Lung (tissue), 12 donors: ENCODE data around the gene NLGN1. TPM values are rescaled to one million over a fixed set of nuclear protein-coding genes. Genes with fewer than 3 reads are reported as not detected.

Experiments used
- ATAC-seq: fragments of 200-7000 bp; cut with Tn5 transposase; one replicate; pipeline ENCODE4 v1.9.1; 2020; ENCODE audit warnings: moderate number of reproducible peaks; ENCODE audit not compliant: insufficient read depth, low FRiP score
- DNase-seq, 3 donors: peaks; one replicate each; pipeline ENCODE4 v3.0.0-alpha.2; 2013 to 2017
- H3K27ac ChIP-seq, 2 donors: one replicate each; pipeline ENCODE4 v1.5.1; 2013; ENCODE audit warnings: mild to moderate bottlenecking in 2 of 2, moderate library complexity in 2 of 2, control low read depth in 1 of 2, inconsistent platforms in 1 of 2, low read depth in 1 of 2, low read length in 1 of 2
- H3K27me3 ChIP-seq, 3 donors: one replicate each; pipeline ENCODE4 v1.5.1; 2013; ENCODE audit warnings: low read length in 2 of 3; ENCODE audit not compliant: control insufficient read depth in 3 of 3, insufficient read depth in 3 of 3
- H3K36me3 ChIP-seq, 4 donors: one replicate each; pipeline ENCODE4 v1.5.1; 2013; ENCODE audit warnings: low read length in 4 of 4, mild to moderate bottlenecking in 1 of 4, moderate library complexity in 1 of 4; ENCODE audit not compliant: control insufficient read depth in 4 of 4, insufficient read depth in 4 of 4
- H3K4me1 ChIP-seq, 5 donors: one replicate each; pipeline ENCODE4 v1.5.1; 2013; ENCODE audit warnings: low read length in 5 of 5, mild to moderate bottlenecking in 2 of 5, moderate library complexity in 1 of 5; ENCODE audit not compliant: control insufficient read depth in 5 of 5, insufficient read depth in 5 of 5
- H3K4me3 ChIP-seq: one replicate; pipeline ENCODE4 v1.5.1; 2013; ENCODE audit warnings: mild to moderate bottlenecking, control low read depth, moderate library complexity
- H3K9ac ChIP-seq, 2 donors: one replicate each; pipeline ENCODE4 v1.5.1; 2013; ENCODE audit warnings: low read length in 2 of 2, control low read depth in 1 of 2; ENCODE audit not compliant: insufficient read depth in 1 of 2
- H3K9me3 ChIP-seq, 4 donors: one replicate each; pipeline ENCODE4 v1.5.1; 2013; ENCODE audit warnings: low read length in 3 of 4, mild to moderate bottlenecking in 1 of 4, moderate library complexity in 1 of 4; ENCODE audit not compliant: control insufficient read depth in 4 of 4, insufficient read depth in 3 of 4
- WGBS, 2 donors: extraction: QIAGEN DNeasy Blood & Tissue Kit; methylation state at CpG; one replicate each; pipeline ENCODE4 v1.1.7; 2013; 5-methylcytosine and 5-hydroxymethylcytosine counted together
- polyA plus RNA-seq, 2 donors: library from polyadenylated mRNA; stranded (reverse); fragments of 200-250 nt; gene quantifications; one replicate each; pipeline ENCODE4 v1.2.1, GENCODE V29; 2013
- total RNA-seq, 2 donors: library from RNA; depleted of rRNA in 1 of 2; stranded (reverse); fragments of >200 nt in 1 of 2; gene quantifications; one replicate each; pipeline ENCODE4 v1.2.1, GENCODE V29; 2014 to 2021
- TF ChIP-seq, protein P1 (sequence below): IDR thresholded peaks from 2 replicates; pipeline ENCODE4 v1.5.1; 2012; ENCODE audit warnings: mild to moderate bottlenecking; ENCODE audit errors: control extremely low read depth, extremely low read depth
- donor health status: control.
- donor health status: control.
- donor health status: Bipolar disorder and iron deficiency.
- donor health status: healthy.
- donor health status: DM: yes; HTN: yes; CAD: no.

The NLGN1 gene
- total and polyA plus RNA-seq, 4 donors, result 0.24 to 22.2 (median 1.9) TPM

GRCh38 chr3:173734473-173734872, 336.9 kb downstream of the NLGN1 start:
- H3K9me3 ChIP-seq, result no peaks in the 10 kb centered on the region
- ATAC-seq, result no peak
- TF ChIP-seq, protein P1, sequence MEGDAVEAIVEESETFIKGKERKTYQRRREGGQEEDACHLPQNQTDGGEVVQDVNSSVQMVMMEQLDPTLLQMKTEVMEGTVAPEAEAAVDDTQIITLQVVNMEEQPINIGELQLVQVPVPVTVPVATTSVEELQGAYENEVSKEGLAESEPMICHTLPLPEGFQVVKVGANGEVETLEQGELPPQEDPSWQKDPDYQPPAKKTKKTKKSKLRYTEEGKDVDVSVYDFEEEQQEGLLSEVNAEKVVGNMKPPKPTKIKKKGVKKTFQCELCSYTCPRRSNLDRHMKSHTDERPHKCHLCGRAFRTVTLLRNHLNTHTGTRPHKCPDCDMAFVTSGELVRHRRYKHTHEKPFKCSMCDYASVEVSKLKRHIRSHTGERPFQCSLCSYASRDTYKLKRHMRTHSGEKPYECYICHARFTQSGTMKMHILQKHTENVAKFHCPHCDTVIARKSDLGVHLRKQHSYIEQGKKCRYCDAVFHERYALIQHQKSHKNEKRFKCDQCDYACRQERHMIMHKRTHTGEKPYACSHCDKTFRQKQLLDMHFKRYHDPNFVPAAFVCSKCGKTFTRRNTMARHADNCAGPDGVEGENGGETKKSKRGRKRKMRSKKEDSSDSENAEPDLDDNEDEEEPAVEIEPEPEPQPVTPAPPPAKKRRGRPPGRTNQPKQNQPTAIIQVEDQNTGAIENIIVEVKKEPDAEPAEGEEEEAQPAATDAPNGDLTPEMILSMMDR, result no peak

GRCh38 chr3:173734895-173735294, 337.4 kb downstream of the NLGN1 start:
- H3K27ac ChIP-seq, result no peak overlapping the region
- H3K9me3 ChIP-seq, result no peaks in the 10 kb centered on the region
- 76 to 87% methylated on average over 1 of the region's 1 CpG for WGBS, 2 donors
- no peaks in the 10 kb centered on the region for H3K27me3 ChIP-seq
- no peaks in the 10 kb centered on the region for H3K4me1 ChIP-seq
- H3K4me3 ChIP-seq, result no peak overlapping the region
- ATAC-seq, result no peak
- H3K36me3 ChIP-seq, result no peaks in the 10 kb centered on the region
- no peak for DNase-seq
- no peak overlapping the region for H3K9ac ChIP-seq
- TF ChIP-seq, protein P1, result no peak

More at GRCh38 chr3:173734473-173734872, 336.9 kb downstream of the NLGN1 start:
- DNase-seq, result no peak
- Histone ChIP-seq H3K4me3 (no peak overlapping the region), H3K27me3 (no peaks in the 10 kb centered on the region), H3K27ac (no peak overlapping the region), H3K4me1 (no peaks in the 10 kb centered on the region), H3K9ac (no peak overlapping the region), H3K36me3 (no peaks in the 10 kb centered on the region)
- 70 to 80% methylated on average over 1 of the region's 1 CpG for WGBS, 2 donors

DNA sequence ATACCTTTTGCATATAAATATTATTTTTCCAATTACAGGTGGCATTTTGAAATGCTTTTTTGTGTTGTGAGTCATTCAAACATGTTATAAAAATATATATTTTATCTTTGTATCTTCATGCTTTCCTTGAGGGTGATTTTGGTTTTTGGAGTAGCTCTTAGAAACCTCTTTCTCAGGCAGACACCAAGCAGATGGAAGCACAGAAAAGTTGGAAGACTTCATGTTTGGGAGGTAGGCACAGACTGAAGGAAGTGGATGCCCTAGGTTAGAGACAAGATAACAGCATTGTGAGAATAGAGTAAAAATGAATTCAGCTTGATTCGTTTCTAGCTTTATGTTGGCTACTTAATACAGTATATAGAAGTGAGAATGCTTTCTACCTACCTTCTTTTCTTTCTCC, 338.3 kb downstream of the NLGN1 start:
- no peaks in the 10 kb centered on the region for H3K36me3 ChIP-seq
- H3K4me1 ChIP-seq, result no peaks in the 10 kb centered on the region
- TF ChIP-seq, protein P1, result no peak
- no peak overlapping the region for H3K4me3 ChIP-seq
- H3K9me3 ChIP-seq, result no peaks in the 10 kb centered on the region
- DNase-seq (no peak), ATAC-seq (no peak)
- 78 to 79% methylated on average over 1 of the region's 1 CpG for WGBS, 2 donors
- no peak overlapping the region for H3K9ac ChIP-seq
- H3K27me3 ChIP-seq, result no peaks in the 10 kb centered on the region
- H3K27ac ChIP-seq, result no peak overlapping the region

DNA sequence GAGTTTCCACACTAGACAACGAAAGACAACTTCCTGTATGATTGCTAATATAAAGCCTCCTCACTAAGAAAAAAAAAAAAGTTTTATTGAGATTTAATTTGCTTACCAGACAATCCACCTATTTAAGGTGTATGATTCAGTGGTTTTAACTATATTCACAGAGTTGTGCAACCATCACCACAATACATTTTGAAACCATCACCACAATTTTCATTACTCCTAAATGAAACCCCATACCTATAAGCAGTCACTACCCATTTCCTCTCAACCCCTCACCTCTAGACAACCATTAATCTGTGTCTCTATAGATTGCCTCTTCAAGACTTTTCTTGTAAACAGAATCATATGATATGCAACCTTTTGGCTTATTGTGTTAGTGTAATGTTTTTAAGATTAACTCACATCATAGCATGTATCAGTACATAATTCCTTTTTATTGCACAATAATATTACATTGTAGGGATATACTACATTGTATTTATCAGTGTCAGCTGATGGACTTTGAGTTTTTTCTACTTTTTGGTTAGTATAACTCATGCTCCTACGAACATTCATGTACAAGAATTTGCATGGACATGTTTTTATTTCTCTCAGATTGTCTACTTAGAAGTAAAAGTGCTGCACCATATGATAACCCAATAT, 339.7 kb downstream of the NLGN1 start:
- DNase-seq (no peak), ATAC-seq (no peak)
- Histone ChIP-seq H3K9ac (no peak overlapping the region), H3K36me3 (no peaks in the 10 kb centered on the region), H3K27me3 (no peaks in the 10 kb centered on the region), H3K4me3 (no peak overlapping the region), H3K27ac (no peak overlapping the region), H3K9me3 (no peaks in the 10 kb centered on the region), H3K4me1 (no peaks in the 10 kb centered on the region)
- WGBS, 2 donors, result 75 to 83% methylated on average over 2 of the region's 2 CpGs
- TF ChIP-seq, protein P1, result no peak
